GM19324 (cell line): ENCODE data around the gene YWHAQ.
"Not testable (repeated sequence)": the region's sequence is repeated elsewhere in the genome, so short reads cannot be mapped to it uniquely, and the experiment has no call there.

Experiments
- ATAC-seq: cut with Tn5 transposase; IDR thresholded peaks from one replicate; pipeline ENCODE4 v1.9.1; 2021; ENCODE audit warnings: mild to moderate bottlenecking, moderate library complexity; ENCODE audit not compliant: unreplicated experiment, low FRiP score

The YWHAQ gene

GRCh38 chr2:9637330-9637729, 6.5 kb upstream of the YWHAQ start:
- no peak for ATAC-seq

- no peak for ATAC-seq
These were observed 3.3 kb upstream of the YWHAQ start for GRCh38 chr2:9634133-9634532.

DNA sequence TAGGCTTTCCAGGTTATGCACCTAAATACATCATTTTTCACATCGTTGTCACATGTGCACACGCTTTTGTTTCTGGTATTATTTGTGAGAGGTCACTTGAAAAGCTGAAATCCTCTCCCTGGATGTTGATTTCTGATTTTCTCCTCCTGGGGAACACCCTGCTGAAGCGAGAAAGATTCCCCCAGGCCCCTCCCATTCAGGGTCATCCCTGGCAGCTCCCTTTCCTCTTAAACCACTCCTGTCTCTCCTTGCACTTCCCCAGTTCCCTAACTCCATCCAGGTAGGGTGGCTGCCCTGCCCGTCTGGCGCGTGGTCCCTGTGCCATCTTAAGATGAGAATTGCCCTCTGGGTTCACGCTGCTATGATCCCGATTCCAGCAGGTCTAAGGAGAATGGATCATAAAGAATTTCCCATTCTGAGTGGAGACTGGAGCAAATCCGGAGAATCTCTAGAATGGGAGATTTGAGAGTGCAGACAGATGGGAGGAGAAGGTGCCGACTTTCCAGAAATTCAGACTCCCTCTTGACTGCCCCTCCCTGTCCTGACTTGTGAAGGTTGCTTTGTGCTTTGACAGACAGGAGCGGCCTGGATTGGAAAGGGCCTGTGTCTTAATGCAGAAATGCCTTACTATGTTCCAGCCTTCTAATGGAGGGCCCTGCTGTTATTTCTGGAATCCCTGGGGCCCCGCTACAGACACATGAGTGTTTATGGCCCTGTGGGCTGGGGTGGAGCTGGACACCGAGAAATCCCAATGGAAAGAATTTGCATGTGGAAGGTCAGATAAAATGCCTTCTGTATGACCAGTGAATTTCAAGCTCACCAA, 1.3 kb upstream of the YWHAQ start:
- no peak for ATAC-seq

- ATAC-seq = no peak
These were observed 689 bp upstream of the YWHAQ start for GRCh38 chr2:9631553-9631819.

DNA sequence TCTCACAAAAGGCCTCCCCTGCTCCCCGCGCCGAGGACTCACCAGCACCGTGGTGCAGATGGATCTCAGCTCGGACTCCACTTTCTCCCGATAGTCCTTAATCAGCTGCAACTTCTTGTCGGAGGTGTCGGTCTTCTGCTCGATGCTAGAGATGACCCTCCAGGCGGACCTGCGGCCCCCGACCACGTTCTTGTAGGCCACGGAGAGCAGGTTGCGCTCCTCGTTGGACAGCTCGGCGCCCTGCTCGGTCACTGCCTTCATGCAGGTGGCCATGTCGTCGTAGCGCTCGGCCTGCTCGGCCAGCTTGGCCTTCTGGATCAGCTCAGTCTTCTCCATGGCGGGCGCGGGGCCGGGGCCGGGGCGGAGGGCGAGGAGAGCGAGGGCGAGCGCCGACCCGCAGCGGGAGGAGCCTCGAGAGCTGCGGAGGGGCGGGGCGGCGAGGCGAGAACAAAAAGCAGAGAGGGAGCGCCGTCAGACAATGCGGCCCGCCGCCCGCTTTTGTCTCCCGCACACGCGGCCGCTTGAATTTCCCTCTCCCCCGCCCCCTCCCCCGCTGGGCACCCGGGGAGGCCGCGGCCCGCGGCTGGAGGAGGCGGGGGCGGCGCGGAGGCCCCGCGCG, 571 bp downstream of the YWHAQ start:
- peak; percentile 44 for ATAC-seq

DNA sequence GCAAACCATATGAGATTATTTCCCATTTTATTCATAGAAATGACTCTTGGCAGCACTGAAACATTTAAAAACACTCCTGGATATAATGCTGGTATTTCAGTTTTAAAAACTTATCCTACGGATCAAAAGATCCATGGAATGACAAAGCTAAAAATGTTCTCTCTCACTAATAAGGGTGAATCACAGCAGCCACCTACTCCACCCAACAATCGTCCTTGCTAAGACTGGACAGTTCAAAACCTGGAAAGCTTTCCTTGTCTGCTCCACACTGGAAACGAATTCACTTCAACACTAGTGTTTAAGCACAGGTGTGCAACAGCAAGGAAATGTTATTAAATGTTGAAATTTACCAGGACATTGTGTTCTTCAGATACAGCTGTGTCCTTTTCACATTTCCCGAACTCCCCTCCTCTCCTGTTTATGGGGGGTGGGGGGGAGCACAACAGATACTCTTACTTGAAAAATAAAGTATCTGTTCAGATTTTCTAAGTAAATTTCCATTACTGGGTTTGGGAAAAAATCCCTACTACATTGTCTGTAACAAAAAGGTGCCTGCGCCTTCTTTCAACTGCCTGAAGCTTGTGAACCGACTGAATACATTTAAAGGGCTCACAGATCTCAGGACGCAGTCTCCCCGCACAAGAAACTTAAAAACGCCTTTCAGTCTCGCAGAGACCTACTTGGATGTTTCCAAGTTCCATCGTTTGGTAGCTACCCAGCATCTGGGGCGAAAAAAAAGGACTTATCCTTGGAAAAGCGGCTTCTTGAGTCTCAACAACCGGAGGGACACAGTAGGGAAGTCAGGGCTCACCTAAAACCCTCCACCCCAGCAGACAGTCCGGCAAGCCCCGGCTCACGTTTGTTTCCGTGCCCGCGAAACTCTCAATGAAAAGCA, 1.3 kb downstream of the YWHAQ start:
- ATAC-seq = no peak

GRCh38 chr2:9627310-9627709, 3.5 kb downstream of the YWHAQ start:
- ATAC-seq = no peak

DNA sequence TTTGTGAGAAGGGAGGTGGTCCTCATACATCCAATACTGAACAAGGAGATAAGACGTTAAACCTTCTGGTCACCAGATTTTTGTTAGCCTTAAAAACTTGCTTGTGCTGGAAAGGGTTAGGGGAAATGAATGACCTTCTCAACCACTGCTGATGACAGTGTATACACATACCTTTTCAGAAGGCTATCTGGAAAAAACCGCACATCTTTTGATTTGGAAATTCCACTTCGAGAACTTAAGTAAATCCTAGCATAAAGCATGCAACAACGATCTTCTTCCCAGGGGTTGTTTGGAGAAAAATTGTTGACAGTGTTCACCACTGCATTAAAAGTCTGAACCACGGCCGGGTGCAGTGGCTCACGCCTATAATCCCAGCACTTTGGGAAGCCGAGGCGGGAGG, 7.6 kb downstream of the YWHAQ start:
- ATAC-seq = no peak

DNA sequence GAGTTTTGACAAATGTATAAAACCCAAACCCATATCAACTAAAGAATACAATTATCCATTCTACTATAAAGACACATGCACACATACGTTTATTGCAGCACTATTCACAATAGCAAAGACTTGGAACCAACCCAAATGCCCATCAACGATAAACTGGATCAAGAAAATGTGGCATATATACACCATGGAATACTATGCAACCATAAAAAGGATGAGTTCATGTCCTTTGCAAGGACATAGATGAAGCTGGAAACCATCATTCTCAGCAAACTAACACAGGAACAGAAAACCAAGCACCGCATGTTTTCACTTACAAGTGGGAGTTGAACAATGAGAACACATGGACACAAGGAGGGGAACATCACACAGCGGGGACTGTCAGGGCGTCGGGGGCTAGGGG, 9.1 kb downstream of the YWHAQ start:
- not testable (repeated sequence) for ATAC-seq

- ATAC-seq = no peak
These were observed 12.4 kb downstream of the YWHAQ start for GRCh38 chr2:9618410-9618809.

DNA sequence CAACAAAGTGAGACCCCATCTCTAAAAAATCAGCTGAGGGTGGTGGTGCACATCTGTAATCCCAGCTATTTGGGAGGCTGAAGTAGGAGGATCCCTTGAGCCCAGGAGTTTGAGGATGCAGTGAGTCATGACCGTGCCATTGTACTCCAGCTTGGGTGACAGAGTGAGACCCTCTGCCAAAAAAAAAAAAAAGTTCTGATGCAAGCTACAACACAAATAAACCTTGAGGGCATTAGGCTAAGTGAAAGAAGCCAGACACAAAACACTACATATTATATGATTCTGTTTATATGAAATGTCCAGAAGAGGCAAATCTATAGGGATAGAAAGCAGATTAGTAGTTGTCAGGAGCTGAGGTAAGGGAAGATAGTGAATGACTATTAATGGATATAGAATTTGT, 13.0 kb downstream of the YWHAQ start:
- ATAC-seq = no peak

DNA sequence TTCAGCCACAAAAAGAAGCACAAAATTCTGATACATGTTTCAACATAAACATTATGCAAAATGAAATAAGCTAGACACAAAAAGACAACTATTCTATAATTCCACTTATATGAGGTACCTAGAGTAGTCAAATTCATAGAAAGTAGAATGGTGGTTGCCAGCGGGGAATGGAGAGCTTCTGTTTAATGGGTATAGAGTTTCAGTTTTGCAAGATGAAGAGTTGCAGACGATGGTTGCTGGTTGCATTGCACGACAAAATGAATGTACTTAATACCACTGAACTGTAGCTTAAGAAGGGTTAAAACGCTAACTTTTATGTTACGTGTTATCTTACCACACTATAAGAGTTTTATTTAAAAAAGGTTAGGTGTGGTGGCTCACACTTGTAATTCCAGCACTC, 13.5 kb downstream of the YWHAQ start:
- ATAC-seq = no peak

DNA sequence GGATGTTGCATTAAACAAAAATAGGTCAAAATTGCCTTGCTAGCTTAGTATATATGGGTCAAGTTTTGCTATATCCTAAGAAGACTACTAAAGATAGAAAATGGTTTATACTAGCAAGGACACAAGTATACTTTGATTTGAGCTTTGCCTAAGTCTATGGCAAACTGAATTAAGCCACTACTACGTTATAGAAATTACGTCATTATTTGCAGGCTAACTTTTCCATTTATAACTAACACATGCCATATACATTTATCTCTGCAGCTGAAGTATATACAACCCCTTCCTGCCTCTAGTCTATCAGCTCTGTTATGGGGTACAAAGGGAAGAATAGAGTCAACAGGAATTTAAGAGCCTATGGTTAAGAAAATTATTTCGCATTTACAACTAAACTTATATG, 16.2 kb downstream of the YWHAQ start:
- ATAC-seq = no peak

GRCh38 chr2:9613291-9613690, 17.5 kb downstream of the YWHAQ start:
- ATAC-seq = no peak

DNA sequence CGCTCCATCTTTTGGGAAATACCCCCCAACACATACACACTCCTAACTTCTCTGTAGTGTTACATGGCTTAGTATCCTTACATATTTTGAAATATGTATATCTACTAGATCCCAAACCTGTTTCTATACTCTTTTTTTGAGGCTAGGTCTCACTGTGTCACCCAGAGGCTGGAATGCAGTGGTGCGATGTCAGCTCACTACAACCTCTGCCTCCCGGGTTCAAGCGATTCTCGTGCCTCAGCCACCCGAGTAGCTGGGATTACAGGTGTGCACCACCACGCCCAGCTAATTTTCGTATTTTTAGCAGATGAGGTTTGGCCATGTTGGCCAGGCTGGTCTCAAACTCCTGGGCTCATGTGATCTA, 19.3 kb downstream of the YWHAQ start:
- ATAC-seq = not testable (repeated sequence)

DNA sequence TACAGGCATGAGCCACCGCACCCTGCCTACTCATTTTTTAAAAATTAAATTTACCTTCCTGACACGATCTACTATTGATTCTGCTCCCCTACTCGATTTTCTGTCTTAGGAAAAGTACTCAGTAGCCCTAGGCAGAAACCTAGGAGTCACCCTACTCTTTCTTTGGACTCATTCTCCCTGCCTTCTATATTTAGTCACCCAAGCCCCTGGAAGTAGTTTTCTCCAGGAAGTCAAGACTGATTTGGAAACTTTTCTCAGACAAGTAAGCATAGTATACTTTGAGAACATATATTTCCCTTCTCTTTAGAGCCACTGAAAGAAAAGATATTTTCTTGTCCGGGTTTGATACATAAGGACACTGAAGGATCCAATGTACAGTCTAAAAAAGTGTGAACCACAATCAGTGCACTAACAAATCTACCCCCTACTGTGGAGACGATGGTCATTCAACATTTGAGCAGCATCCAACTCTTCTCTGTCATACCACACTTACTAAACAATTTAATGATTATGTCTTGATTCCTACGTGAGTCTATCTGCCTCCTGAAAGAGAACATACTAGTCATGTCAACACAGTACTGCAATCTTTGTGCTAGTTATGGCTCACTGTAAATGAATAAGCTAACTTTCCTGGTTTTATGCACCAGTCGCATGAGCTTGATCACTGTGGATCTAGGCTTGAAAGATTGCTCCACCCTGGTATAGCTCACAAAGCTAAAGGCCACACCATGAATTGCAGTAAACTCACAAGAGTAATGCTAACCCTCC, 19.8 kb downstream of the YWHAQ start:
- ATAC-seq = no peak

DNA sequence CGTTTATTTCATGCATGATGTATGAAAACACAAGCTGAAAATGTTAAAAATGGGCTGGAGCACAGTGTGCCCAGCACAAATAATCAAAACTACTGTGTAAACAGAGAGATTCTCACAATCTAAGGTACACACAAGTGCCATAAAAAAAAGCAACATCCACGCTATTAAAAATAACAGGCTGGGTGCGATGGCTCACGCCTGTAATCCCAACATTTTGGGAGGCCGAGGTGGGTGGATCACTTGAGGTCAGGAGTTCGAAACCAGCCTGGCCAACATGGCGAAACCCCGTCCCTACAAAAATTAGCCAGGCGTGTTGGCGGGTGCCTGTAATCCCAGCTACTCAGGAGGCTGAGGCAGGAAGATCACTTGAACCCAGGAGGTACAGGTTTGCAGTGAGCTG, 22.3 kb downstream of the YWHAQ start:
- peak; percentile 8 for ATAC-seq

DNA sequence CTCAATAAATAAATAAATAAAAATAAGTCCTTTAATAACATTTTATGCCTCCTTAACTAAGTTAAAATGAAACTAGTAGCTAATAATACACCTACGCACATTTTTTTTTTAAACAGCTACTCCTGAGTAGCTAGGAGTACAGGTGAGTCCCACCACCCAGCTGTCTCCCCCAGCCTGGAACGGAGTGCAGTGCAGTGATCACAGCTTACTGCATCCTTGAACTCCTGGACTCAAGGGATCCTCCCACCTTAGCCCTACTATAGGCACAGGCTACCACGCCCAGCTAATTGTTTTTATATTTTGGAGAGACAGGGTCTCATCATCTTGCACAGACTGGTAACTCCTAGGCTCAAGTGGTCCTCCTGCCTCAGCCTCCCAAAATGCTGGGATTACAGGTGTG, 28.4 kb downstream of the YWHAQ start:
- no peak for ATAC-seq

DNA sequence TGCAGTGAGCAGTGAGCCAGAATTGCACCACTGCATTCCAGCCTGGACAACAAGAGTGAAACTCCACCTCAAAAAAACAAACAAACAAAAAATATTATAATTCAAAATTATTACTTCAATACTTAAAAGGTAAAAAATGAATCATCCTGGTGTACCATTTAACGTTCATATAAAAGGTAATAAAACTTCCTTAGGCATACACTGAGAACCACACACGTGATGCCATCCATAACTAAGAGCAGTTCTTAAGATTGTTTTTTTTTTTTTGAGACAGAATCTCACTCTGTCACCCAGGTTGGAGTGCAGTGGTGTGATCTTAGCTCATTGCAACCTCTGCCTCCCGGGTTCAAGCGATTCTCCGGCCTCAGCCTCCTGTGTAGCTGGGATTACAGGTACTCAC, 29.4 kb downstream of the YWHAQ start:
- no peak for ATAC-seq

GRCh38 chr2:9599430-9599829, 31.4 kb downstream of the YWHAQ start:
- ATAC-seq = no peak
